GM10248 (cell line): ENCODE data around the gene USP19.

ENCODE experiments used
- CTCF ChIA-PET: fragments of 300-600 bp; sonication (Branson Sonifier 250); formaldehyde crosslinking; extraction: SDS; loops from one replicate; lab custom pipeline; 2021; ENCODE audit warnings: antibody characterized with exemption; lab: Yijun Ruan, JAX
- POLR2A ChIA-PET: fragments of 350-650 bp; sonication (Branson Sonifier 250); formaldehyde crosslinking; extraction: SDS; loops from one replicate; lab custom pipeline; 2020; ENCODE audit warnings: antibody characterized with exemption; lab: Yijun Ruan, JAX
- DNase-seq: peaks from one replicate; pipeline ENCODE4 v3.0.0; 2012; ENCODE audit errors: extremely low spot score
- CTCF ChIP-seq: IDR thresholded peaks from 2 replicates; pipeline ENCODE4 v1.5.1; 2012; ENCODE audit warnings: mild to moderate bottlenecking, low read depth; ENCODE audit errors: extremely low read depth, missing control alignments, control extremely low read depth

Gene USP19

GRCh38 chr3:49076116-49076515 is 44.5 kb downstream of the USP19 start:
- DNase-seq, result no peak
- CTCF ChIA-PET, result no interaction called here
- POLR2A ChIA-PET, result no interaction called here
- TF ChIP-seq CTCF, result no peak
